ENCODE measurements around the gene ZNF554. TPM values are rescaled to one million over a fixed set of nuclear protein-coding genes. Genes with fewer than 3 reads are reported as not detected.
A peak's percentile ranks its signal among the peaks of the same experiment; 100 is the strongest.

Gene ZNF554
- total RNA-seq, 2 experiments from 2014 or later: 3.5 to 3.6 TPM

GRCh38 chr19:2775556-2776430 lies 43.9 kb upstream of the ZNF554 start:
- H3K27ac ChIP-seq (ENCODE audit: low read depth in 1 of 2, low read length in 2 of 2): peak overlapping the region; percentile 44 to 89
- peak overlapping the region; percentile 99 for H3K27ac Mint-ChIP-seq
- ChIA-PET POLR2A (interaction anchor here (0.8 to 1.4 kb wide), 4 partner anchors 9 to 300 kb away, joined by 3 to 5 read pairs (median 3); partner anchors contain the start of genes GADD45B and THOP1), CTCF (interaction anchor here (1.0 kb wide), 1 partner anchor 27 kb away, joined by 4 read pairs; no protein-coding TSS in a partner anchor)
- peak overlapping the region; percentile 47 for H3K4me3 ChIP-seq (ENCODE audit: low read length)
- peak; percentile 75 for ATAC-seq (ENCODE audit: poor library complexity)
- peaks cover 23% of the 10 kb centered on the region for H3K36me3 Mint-ChIP-seq (ENCODE audit: low read depth)
- TF ChIP-seq CTCF (IDR thresholded peaks at IDR 0.05): no peak
- no peaks in the 10 kb centered on the region for H3K9me3 ChIP-seq (ENCODE audit: control insufficient read depth in 1 of 2, insufficient read depth in 1 of 2, low read length in 2 of 2)
- intact Hi-C loops (cut with DNase I, micrococcal nuclease): no loop called here
- no peaks in the 10 kb centered on the region for H3K27me3 ChIP-seq (ENCODE audit: control insufficient read depth in 1 of 2, insufficient read depth in 2 of 2, low read length in 2 of 2)
- H3K9me3 Mint-ChIP-seq: no peaks in the 10 kb centered on the region
- DNase-seq: peak; percentile 35 to 84 (median 60)
- H3K4me3 Mint-ChIP-seq: peak overlapping the region; percentile 86
- peaks cover 7% of the 10 kb centered on the region for H3K36me3 ChIP-seq (ENCODE audit: insufficient read depth, low read length)
- H3K4me1 Mint-ChIP-seq (ENCODE audit: low read depth): peaks cover 39% of the 10 kb centered on the region
- H3K4me1 ChIP-seq (ENCODE audit: insufficient read depth, low read length): peaks cover 38% of the 10 kb centered on the region
- no peaks in the 10 kb centered on the region for H3K27me3 Mint-ChIP-seq

DNA sequence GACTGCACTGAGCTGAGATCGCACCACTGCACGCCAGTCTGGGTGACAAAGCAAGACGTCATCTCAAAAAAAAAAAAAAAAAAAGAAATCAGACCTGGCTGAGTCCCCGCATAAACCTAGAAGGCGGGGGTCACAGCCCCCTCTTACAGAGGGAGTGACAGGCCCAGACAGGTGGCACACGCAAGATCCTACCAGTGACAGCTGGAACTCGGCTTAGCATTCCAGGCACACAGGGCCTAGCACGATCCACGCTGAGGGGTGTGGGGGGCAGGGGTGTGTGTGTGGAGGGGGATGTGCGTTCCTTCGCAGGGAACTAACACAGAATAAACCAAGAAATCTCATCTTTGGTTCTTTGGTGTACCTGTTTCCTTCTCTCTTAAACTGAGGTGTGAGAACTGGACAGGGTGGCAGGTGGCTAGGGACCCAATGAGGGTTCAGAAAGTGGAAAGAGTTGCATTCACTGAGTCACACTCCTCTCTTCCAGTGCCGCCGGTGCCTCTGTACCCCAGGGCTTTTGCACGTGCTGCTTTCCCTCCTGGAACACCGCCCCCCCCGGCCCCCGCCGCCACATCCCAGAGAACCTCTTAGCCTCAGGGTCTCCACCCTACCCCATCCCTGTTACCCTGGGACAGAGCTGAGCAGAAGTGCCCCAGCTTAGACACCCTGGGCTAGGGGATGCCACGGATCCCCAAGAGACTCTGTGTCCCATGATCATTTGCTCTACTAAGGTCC lies 41.5 kb upstream of the ZNF554 start:
- no peaks in the 10 kb centered on the region for H3K27me3 ChIP-seq (ENCODE audit: control insufficient read depth in 1 of 2, insufficient read depth in 2 of 2, low read length in 2 of 2)
- TF ChIP-seq CTCF (IDR thresholded peaks at IDR 0.05): no peak
- peaks cover 56% of the 10 kb centered on the region for H3K4me1 ChIP-seq (ENCODE audit: insufficient read depth, low read length)
- no peak overlapping the region for H3K4me3 ChIP-seq (ENCODE audit: low read length)
- no peak for DNase-seq
- POLR2A ChIA-PET: no interaction called here
- Mint-ChIP-seq H3K36me3 (ENCODE audit: low read depth) (peaks cover 23% of the 10 kb centered on the region), H3K9me3 (no peaks in the 10 kb centered on the region), H3K4me1 (ENCODE audit: low read depth) (peaks cover 59% of the 10 kb centered on the region), H3K4me3 (peak overlapping the region; percentile 34), H3K27ac (no peak overlapping the region), H3K27me3 (no peaks in the 10 kb centered on the region)
- no peak for ATAC-seq (ENCODE audit: poor library complexity)
- intact Hi-C loops (cut with DNase I, micrococcal nuclease): no loop called here
- peaks cover 3% of the 10 kb centered on the region for H3K36me3 ChIP-seq (ENCODE audit: insufficient read depth, low read length)
- CTCF ChIA-PET: interaction anchor here (1.9 kb wide), 1 partner anchor 29 kb away, joined by 7 read pairs; no protein-coding TSS in a partner anchor
- H3K27ac ChIP-seq (ENCODE audit: low read depth in 1 of 2, low read length in 2 of 2): no peak overlapping the region
- H3K9me3 ChIP-seq (ENCODE audit: control insufficient read depth in 1 of 2, insufficient read depth in 1 of 2, low read length in 2 of 2): no peaks in the 10 kb centered on the region

- H3K4me3 ChIP-seq (ENCODE audit: low read length): no peak overlapping the region
- no peak overlapping the region for H3K4me3 Mint-ChIP-seq
- ChIA-PET CTCF (interaction anchor here (1.9 kb wide), 1 partner anchor 30 kb away, joined by 7 read pairs; no protein-coding TSS in a partner anchor), POLR2A (no interaction called here)
- no peaks in the 10 kb centered on the region for H3K27me3 Mint-ChIP-seq
- peaks cover 23% of the 10 kb centered on the region for H3K36me3 Mint-ChIP-seq (ENCODE audit: low read depth)
- ATAC-seq (ENCODE audit: poor library complexity) (no peak), DNase-seq (no peak)
- H3K27ac Mint-ChIP-seq: no peak overlapping the region
- H3K27ac ChIP-seq (ENCODE audit: low read depth in 1 of 2, low read length in 2 of 2): no peak overlapping the region
- no peaks in the 10 kb centered on the region for H3K9me3 ChIP-seq (ENCODE audit: control insufficient read depth in 1 of 2, insufficient read depth in 1 of 2, low read length in 2 of 2)
- H3K4me1 ChIP-seq (ENCODE audit: insufficient read depth, low read length): peaks cover 65% of the 10 kb centered on the region
- H3K4me1 Mint-ChIP-seq (ENCODE audit: low read depth): peaks cover 65% of the 10 kb centered on the region
- H3K9me3 Mint-ChIP-seq: no peaks in the 10 kb centered on the region
- peaks cover 3% of the 10 kb centered on the region for H3K36me3 ChIP-seq (ENCODE audit: insufficient read depth, low read length)
- TF ChIP-seq CTCF (IDR thresholded peaks at IDR 0.05): no peak
- H3K27me3 ChIP-seq (ENCODE audit: control insufficient read depth in 1 of 2, insufficient read depth in 2 of 2, low read length in 2 of 2): no peaks in the 10 kb centered on the region
- intact Hi-C loops (cut with DNase I, micrococcal nuclease): no loop called here
These were observed 40.4 kb upstream of the ZNF554 start for GRCh38 chr19:2779121-2779740.
